VCaP (cell line): Measurements from ENCODE around the gene GJA1.

ENCODE experiments used
- H3K27ac ChIP-seq: fragments of 450-650 bp; 2 replicates; pipeline ENCODE4 v1.5.1; 2017
- TF ChIP-seq, protein P1 (sequence below): fragments of 450-650 bp; conservative IDR thresholded peaks from 2 replicates; pipeline ENCODE4 v1.5.1; 2017; ENCODE audit warnings: mild to moderate bottlenecking, moderate library complexity

Gene GJA1

DNA sequence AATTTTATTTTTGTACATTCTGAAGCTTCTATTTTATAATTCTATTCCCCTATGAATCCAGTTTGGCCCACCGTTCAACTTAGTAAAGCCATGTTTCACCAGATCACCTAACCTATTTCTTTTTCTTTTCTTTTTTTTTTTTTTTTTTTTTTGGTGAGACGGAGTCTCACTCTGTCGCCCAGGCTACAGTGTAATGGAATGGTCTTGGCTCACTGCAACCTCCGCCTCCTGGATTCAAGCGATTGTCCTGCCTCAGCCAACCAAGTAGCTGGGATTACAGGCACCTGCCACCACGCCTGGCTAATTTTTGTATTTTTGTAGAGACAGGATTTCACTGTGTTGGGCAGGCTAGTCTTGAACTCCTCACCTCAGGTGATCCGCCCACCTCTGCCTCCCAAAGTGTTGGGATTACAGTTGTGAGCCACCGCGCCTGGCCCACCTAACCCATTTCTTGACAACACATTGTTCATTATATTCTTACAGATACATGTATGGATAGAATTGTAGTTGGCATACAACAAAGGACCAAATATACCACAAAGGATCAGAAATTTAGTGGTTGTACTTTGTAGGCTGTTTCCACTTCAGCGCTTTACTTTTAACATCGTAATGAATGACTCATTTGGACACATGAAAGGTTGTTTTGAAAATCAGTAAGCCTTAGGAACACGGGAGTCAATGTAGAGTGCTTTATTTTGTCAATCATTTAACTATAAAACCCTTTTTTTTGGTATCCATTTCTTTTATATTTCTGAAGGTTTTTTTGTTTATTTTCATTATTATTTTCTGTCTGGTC is 63.2 kb downstream of the GJA1 start:
- TF ChIP-seq, protein P1, sequence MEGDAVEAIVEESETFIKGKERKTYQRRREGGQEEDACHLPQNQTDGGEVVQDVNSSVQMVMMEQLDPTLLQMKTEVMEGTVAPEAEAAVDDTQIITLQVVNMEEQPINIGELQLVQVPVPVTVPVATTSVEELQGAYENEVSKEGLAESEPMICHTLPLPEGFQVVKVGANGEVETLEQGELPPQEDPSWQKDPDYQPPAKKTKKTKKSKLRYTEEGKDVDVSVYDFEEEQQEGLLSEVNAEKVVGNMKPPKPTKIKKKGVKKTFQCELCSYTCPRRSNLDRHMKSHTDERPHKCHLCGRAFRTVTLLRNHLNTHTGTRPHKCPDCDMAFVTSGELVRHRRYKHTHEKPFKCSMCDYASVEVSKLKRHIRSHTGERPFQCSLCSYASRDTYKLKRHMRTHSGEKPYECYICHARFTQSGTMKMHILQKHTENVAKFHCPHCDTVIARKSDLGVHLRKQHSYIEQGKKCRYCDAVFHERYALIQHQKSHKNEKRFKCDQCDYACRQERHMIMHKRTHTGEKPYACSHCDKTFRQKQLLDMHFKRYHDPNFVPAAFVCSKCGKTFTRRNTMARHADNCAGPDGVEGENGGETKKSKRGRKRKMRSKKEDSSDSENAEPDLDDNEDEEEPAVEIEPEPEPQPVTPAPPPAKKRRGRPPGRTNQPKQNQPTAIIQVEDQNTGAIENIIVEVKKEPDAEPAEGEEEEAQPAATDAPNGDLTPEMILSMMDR, result no peak
- no peak overlapping the region for H3K27ac ChIP-seq
